Measurements from ENCODE around the gene NOL12.

Gene NOL12

GRCh38 chr22:37659897-37660708 lies 26.0 kb upstream of the NOL12 start:
- DNase-seq: no peak

- DNase-seq: peak in 1 of 3 donors; percentile 17
Observed at GRCh38 chr22:37660709-37661045, 25.5 kb upstream of the NOL12 start.

- peak in 2 of 3 donors; percentile 41 to 48 for DNase-seq
Observed at GRCh38 chr22:37661160-37661924, 24.8 kb upstream of the NOL12 start.

GRCh38 chr22:37662039-37662438 lies 24.1 kb upstream of the NOL12 start:
- DNase-seq: peak; percentile 58 to 68 (median 66)

- DNase-seq: no peak
Observed at GRCh38 chr22:37663521-37664140, 22.5 kb upstream of the NOL12 start.

- DNase-seq: no peak
Observed at GRCh38 chr22:37664249-37665101, 21.7 kb upstream of the NOL12 start.

GRCh38 chr22:37665487-37665886 lies 20.7 kb upstream of the NOL12 start:
- no peak for DNase-seq

GRCh38 chr22:37669586-37669985 lies 16.6 kb upstream of the NOL12 start:
- DNase-seq: peak in 2 of 3 donors; percentile 23 to 38

- no peak for DNase-seq
Observed at GRCh38 chr22:37672206-37672919, 13.8 kb upstream of the NOL12 start.

GRCh38 chr22:37672920-37673455 lies 13.2 kb upstream of the NOL12 start:
- no peak for DNase-seq

GRCh38 chr22:37674248-37674647 lies 11.9 kb upstream of the NOL12 start:
- DNase-seq: no peak

- peak; percentile 96 to 98 (median 97) for DNase-seq
Observed at GRCh38 chr22:37674951-37675929, 10.9 kb upstream of the NOL12 start, which contains the start of gene LGALS1. Gene LGALS1, plus strand, starts transcription at chr22:37675636. Its CDS starts 67 bp downstream, at chr22:37675703.

- peak; percentile 44 to 71 (median 48) for DNase-seq
Observed at GRCh38 chr22:37675930-37676735, 10.0 kb upstream of the NOL12 start.

GRCh38 chr22:37676736-37677492 lies 9.2 kb upstream of the NOL12 start:
- peak; percentile 92 to 97 (median 93) for DNase-seq

- DNase-seq: no peak
Observed at GRCh38 chr22:37677493-37677974, 8.6 kb upstream of the NOL12 start.

GRCh38 chr22:37678372-37678771 lies 7.8 kb upstream of the NOL12 start:
- no peak for DNase-seq

GRCh38 chr22:37679670-37680069 lies 6.5 kb upstream of the NOL12 start:
- DNase-seq: no peak

GRCh38 chr22:37680191-37680851 lies 5.8 kb upstream of the NOL12 start:
- no peak for DNase-seq
